ENCODE results near the gene JTB.

JTB gene

GRCh38 chr1:153978274-153978909, 918 bp upstream of the JTB start:
- DNase-seq: no peak

- no peak for DNase-seq
These were observed 640 bp downstream of the JTB start for GRCh38 chr1:153976819-153977249.

- DNase-seq: no peak
These were observed 3.9 kb downstream of the JTB start for GRCh38 chr1:153973525-153973924.

GRCh38 chr1:153973071-153973470, 4.4 kb downstream of the JTB start:
- DNase-seq: no peak

GRCh38 chr1:153970346-153970745, 7.1 kb downstream of the JTB start:
- no peak for DNase-seq

GRCh38 chr1:153968972-153969371, 8.5 kb downstream of the JTB start:
- no peak for DNase-seq

- DNase-seq: no peak
These were observed 9.1 kb downstream of the JTB start for GRCh38 chr1:153968408-153968807.

- no peak for DNase-seq
These were observed 9.5 kb downstream of the JTB start for GRCh38 chr1:153968000-153968363.

- peak; percentile 79 to 96 for DNase-seq
These were observed 10.1 kb downstream of the JTB start, which contains the start of gene CREB3L4 for GRCh38 chr1:153967107-153967999. Gene CREB3L4 (plus strand): TSS chr1:153967902. CDS start chr1:153968526, 624 bp downstream.

- no peak for DNase-seq
These were observed 13.6 kb downstream of the JTB start for GRCh38 chr1:153963850-153964331.

- DNase-seq: peak; percentile 89 to 95
These were observed 14.2 kb downstream of the JTB start, which contains the start of gene SLC39A1 for GRCh38 chr1:153963030-153963849. Gene SLC39A1 (minus strand): TSS chr1:153963537. CDS start chr1:153962715, 822 bp downstream.

- peak in 1 of 2 donors; percentile 42 for DNase-seq
These were observed 15.1 kb downstream of the JTB start for GRCh38 chr1:153962088-153963029.

- DNase-seq: no peak
These were observed 16.1 kb downstream of the JTB start for GRCh38 chr1:153961421-153961820.

- no peak for DNase-seq
These were observed 17.3 kb downstream of the JTB start for GRCh38 chr1:153960206-153960605.

GRCh38 chr1:153959454-153959853, 18.0 kb downstream of the JTB start:
- DNase-seq: no peak

GRCh38 chr1:153958961-153959260, 18.6 kb downstream of the JTB start:
- DNase-seq: no peak

GRCh38 chr1:153958111-153958960, 19.1 kb downstream of the JTB start, which contains the start of gene CRTC2:
Gene CRTC2 (minus strand): TSS chr1:153958612. CDS start chr1:153958497, 115 bp downstream.
- DNase-seq: peak; percentile 85 to 99

GRCh38 chr1:153957744-153958110, 19.7 kb downstream of the JTB start:
- peak in 1 of 2 donors; percentile 53 for DNase-seq

GRCh38 chr1:153956997-153957715, 20.3 kb downstream of the JTB start:
- DNase-seq: no peak

- no peak for DNase-seq
These were observed 22.6 kb downstream of the JTB start for GRCh38 chr1:153954826-153955225.

Measured in bone marrow (tissue), 2 donors.